Fibroblast of skin of scalp (primary cell): ENCODE measurements around the gene MPDZ.

ENCODE experiments used
- DNase-seq: peaks from one replicate; pipeline ENCODE4 v3.0.0-alpha.2; 2013

The MPDZ gene

GRCh38 chr9:13070612-13071595 lies 208.6 kb downstream of the MPDZ start:
- DNase-seq = no peak

DNA sequence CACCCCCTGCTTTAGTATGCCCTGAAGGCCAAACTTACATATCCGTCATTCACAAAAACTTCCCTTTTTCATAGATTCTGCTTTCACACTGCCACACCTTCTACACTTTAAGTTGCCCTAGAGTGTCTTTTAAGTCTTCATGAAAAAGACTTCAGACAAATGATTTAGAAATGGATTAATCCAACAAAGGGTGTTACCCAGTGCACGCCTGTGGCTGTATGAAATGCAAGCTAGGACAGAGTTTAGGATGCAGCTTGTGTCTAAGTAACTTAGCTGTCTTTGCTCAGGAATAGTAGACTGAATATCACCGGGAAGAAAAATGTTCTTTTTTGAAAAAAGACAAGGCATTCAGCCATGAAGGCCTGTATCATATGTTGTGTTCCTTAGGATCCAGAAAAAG lies 210.0 kb downstream of the MPDZ start:
- DNase-seq = no peak

GRCh38 chr9:13064676-13065075 lies 214.8 kb downstream of the MPDZ start:
- no peak for DNase-seq

- DNase-seq = no peak
These were observed 215.5 kb downstream of the MPDZ start for GRCh38 chr9:13063880-13064459.

DNA sequence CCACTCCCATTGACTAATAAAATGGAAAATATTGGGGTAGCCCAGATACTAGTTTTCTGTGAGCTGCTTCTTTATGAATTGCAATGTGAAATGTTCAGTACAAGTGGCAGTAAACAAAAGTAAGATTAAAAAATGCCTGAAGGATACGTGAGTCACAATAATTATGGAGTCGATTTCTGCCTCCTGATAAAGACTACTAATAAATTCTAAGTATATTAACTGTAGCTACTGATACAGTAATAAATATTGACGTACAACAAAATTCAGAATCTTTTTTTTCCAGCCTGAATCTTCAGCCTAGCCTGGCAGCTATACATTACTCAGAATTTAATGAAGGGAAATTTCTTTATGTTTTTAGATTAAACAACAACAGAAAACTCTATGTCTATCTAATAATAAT lies 218.1 kb downstream of the MPDZ start:
- DNase-seq = no peak
